HG02623 (cell line): ENCODE results near the gene CD22.
"Not testable (repeated sequence)": the region's sequence is repeated elsewhere in the genome, so short reads cannot be mapped to it uniquely, and the experiment has no call there.

Experiments used
- ATAC-seq: cut with Tn5 transposase; IDR thresholded peaks from one replicate; pipeline ENCODE4 v1.9.1; 2021; ENCODE audit warnings: moderate library complexity; ENCODE audit not compliant: unreplicated experiment

The CD22 gene

GRCh38 chr19:35357867-35358573, 29.0 kb downstream of the CD22 start, which contains the start of gene FFAR3:
TSS of gene FFAR3 (plus strand) at chr19:35358460. CDS start at chr19:35358891, 431 bp downstream.
- ATAC-seq: no peak

GRCh38 chr19:35358834-35359233, 29.8 kb downstream of the CD22 start:
- ATAC-seq: not testable (repeated sequence)

- ATAC-seq: not testable (repeated sequence)
Measured at GRCh38 chr19:35359395-35359794, 30.4 kb downstream of the CD22 start.

- not testable (repeated sequence) for ATAC-seq
Measured at GRCh38 chr19:35360081-35360480, 31.1 kb downstream of the CD22 start.

- no peak for ATAC-seq
Measured at GRCh38 chr19:35360880-35361420, 32.0 kb downstream of the CD22 start.

GRCh38 chr19:35362261-35363000, 33.4 kb downstream of the CD22 start:
- ATAC-seq: no peak

- no peak for ATAC-seq
Measured at GRCh38 chr19:35363001-35363590, 34.1 kb downstream of the CD22 start.

- no peak for ATAC-seq
Measured at GRCh38 chr19:35363711-35364425, 34.9 kb downstream of the CD22 start.

GRCh38 chr19:35365303-35365702, 36.3 kb downstream of the CD22 start:
- ATAC-seq: no peak

GRCh38 chr19:35368378-35368777, 39.4 kb downstream of the CD22 start:
- ATAC-seq: no peak

GRCh38 chr19:35369522-35369921, 40.5 kb downstream of the CD22 start:
- ATAC-seq: no peak

- no peak for ATAC-seq
Measured at GRCh38 chr19:35370722-35371121, 41.7 kb downstream of the CD22 start, which contains the start of gene GPR42. TSS of gene GPR42 (plus strand) at chr19:35371068. CDS start at chr19:35371360, 292 bp downstream.

- no peak for ATAC-seq
Measured at GRCh38 chr19:35373492-35373891, 44.5 kb downstream of the CD22 start.

GRCh38 chr19:35374031-35374430, 45.0 kb downstream of the CD22 start:
- ATAC-seq: not testable (repeated sequence)

GRCh38 chr19:35375505-35376307, 46.7 kb downstream of the CD22 start:
- ATAC-seq: no peak

GRCh38 chr19:35377656-35378055, 48.7 kb downstream of the CD22 start:
- no peak for ATAC-seq

- no peak for ATAC-seq
Measured at GRCh38 chr19:35378356-35378755, 49.4 kb downstream of the CD22 start.

- not testable (repeated sequence) for ATAC-seq
Measured at GRCh38 chr19:35379545-35379944, 50.6 kb downstream of the CD22 start.

GRCh38 chr19:35379992-35380391, 51.0 kb downstream of the CD22 start:
- no peak for ATAC-seq
